ENCODE results near the gene GDF10.

Gene GDF10

DNA sequence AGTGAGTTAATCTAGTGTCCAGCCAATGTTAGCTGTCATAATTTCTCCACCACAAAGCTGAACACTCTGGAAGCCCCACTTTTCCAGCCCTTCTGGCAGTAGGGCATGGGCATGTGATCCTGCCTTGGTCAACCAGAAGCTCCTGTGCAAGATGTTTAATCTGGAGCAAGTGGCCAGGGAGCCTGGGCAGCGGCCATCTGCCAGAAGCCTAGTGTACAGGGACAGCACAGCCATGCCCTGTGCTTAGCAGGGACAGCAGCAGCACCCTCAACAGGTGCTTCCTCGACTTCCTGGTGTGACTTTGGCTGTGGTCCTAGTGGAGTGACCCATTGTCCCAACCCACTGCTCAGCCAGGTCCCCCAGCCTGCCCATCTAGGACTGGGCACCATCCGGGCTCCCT is 58.5 kb downstream of the GDF10 start:
- Histone ChIP-seq H3K9ac (no peak overlapping the region), H4K20me1 (no peaks in the 10 kb centered on the region), H3K4me3 (no peak overlapping the region), H3K27me3 (no peaks in the 10 kb centered on the region), H3K4me1 (peaks cover 8% of the 10 kb centered on the region), H3K9me3 (no peaks in the 10 kb centered on the region), H3K4me2 (no peak overlapping the region), H3K36me3 (no peaks in the 10 kb centered on the region), H3K27ac (no peak overlapping the region)
- TF ChIP-seq Cebpa-rat (IDR thresholded peaks at IDR 0.05) = no peak

DNA sequence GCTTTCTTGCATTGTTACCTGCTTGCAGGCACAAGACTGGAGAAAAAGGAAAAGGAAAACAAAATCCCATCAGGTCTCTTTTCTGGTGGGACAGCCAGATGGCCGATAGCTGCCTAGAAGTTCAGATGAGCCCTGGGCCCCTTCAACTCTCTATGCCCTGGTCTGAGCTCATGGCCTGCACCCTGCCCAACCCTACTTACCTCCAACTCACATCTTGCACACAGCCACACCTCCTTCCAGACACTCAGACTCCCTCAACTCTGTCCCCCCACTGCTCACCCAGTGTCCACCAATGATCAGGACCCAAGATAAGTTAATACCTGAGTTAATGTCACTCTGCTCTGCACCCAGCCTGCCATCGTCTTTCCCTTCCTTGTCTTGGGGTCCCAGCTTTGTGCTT is 59.1 kb downstream of the GDF10 start:
- peaks cover 8% of the 10 kb centered on the region for H3K4me1 ChIP-seq
- no peaks in the 10 kb centered on the region for H3K36me3 ChIP-seq
- H3K4me3 ChIP-seq = no peak overlapping the region
- H3K9ac ChIP-seq = no peak overlapping the region
- no peak overlapping the region for H3K27ac ChIP-seq
- H3K27me3 ChIP-seq = no peaks in the 10 kb centered on the region
- no peak for TF ChIP-seq Cebpa-rat (IDR thresholded peaks at IDR 0.05)
- H4K20me1 ChIP-seq = no peaks in the 10 kb centered on the region
- H3K9me3 ChIP-seq = no peaks in the 10 kb centered on the region
- no peak overlapping the region for H3K4me2 ChIP-seq

DNA sequence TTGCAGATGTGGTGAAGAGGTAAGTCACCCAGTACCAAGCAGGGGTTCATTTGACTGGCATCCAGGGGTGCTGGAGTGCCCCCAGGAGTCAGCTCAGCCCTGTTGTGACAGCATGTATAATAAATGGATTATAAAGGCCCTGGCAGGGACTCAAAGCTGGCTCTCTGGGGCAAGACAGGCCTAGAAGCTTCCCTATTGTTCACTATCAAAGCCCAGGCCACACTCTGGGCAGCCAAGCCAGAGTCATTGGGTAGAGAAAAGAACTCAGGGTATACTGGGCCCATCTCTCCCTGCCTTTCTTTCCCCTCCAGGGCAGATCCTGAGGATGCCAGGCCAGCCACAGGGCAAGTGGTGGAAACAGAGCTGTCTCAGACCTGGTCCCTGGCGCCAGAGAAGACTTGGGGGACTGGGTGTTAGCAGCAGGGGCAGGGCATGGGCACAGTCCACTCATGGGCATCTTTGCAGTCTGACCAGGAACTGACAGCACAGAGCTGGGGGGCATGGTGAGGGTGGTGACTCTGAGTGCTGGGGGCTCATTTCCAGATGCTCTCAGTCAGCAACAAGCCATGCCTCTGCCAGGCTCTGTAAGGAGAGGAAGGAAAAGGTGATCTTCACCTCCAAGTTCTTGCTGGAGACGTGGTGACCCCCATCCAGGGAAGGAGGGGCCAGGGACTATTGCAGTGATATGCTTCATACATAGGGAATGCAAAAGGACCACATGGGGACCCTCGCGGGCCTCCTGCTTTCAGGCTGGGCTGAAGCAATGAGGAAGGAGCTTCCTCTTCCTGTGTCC is 59.8 kb downstream of the GDF10 start:
- Histone ChIP-seq H3K36me3 (no peaks in the 10 kb centered on the region), H3K27ac (no peak overlapping the region), H4K20me1 (no peaks in the 10 kb centered on the region), H3K4me3 (no peak overlapping the region), H3K4me1 (peaks cover 8% of the 10 kb centered on the region), H3K9ac (no peak overlapping the region), H3K4me2 (no peak overlapping the region), H3K27me3 (no peaks in the 10 kb centered on the region), H3K9me3 (no peaks in the 10 kb centered on the region)
- no peak for TF ChIP-seq Cebpa-rat (IDR thresholded peaks at IDR 0.05)

DNA sequence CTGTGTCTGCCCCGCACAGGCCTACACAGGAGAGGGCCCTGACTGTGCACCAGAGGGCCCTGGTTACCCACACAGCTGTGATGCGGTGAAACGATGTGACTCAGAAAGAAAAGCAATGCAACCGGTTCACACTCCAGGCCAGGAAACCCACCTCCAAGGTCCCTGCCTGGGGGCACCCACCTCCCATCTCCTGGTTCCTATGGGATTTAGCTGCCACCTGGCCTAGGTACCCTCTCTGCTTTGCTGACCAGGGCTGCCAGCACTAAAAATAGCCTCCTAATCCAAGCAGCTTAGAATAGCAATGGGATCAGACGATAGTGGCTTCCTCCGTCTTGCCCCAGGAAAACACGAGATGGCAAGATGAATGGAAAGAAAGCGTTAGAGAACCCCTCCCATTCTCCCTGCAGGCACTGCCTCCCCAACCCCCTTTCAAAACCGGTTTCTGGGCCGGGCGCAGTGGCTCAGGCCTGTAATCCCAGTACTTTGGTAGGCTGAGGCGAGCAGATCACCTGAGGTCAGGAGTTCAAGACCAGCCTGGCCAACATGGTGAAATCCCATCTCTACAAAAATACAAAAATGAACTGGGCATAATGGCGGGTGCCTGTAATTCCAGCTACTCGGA is 60.5 kb downstream of the GDF10 start:
- Histone ChIP-seq H3K4me2 (no peak overlapping the region), H3K36me3 (no peaks in the 10 kb centered on the region), H3K27me3 (no peaks in the 10 kb centered on the region), H4K20me1 (no peaks in the 10 kb centered on the region), H3K4me3 (no peak overlapping the region), H3K27ac (no peak overlapping the region), H3K9me3 (no peaks in the 10 kb centered on the region), H3K4me1 (peaks cover 8% of the 10 kb centered on the region), H3K9ac (no peak overlapping the region)
- no peak for TF ChIP-seq Cebpa-rat (IDR thresholded peaks at IDR 0.05)

DNA sequence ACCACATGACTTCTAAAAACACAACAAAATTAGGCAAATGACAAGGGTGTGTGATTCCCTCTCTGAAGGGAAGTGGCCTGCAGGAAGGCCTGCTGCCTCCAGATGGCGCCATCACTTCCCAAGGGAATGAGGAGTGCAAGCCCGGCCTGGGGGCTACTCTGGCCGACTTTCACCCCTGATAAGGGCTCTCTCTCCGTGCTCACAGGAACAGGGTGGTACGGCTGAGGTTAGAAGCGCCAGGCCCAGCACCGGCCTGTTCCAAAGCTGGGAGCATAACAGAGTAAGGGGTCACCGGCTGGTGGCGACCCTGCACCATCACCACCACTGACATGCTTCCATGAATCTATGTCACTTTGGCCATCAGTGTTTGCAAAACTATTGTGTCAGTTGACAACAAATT is 61.3 kb downstream of the GDF10 start:
- TF ChIP-seq Cebpa-rat (IDR thresholded peaks at IDR 0.05) = no peak
- H3K9ac ChIP-seq = no peak overlapping the region
- H3K4me3 ChIP-seq = no peak overlapping the region
- no peak overlapping the region for H3K27ac ChIP-seq
- H3K9me3 ChIP-seq = no peaks in the 10 kb centered on the region
- H3K4me2 ChIP-seq = no peak overlapping the region
- no peaks in the 10 kb centered on the region for H3K36me3 ChIP-seq
- no peaks in the 10 kb centered on the region for H3K27me3 ChIP-seq
- no peaks in the 10 kb centered on the region for H4K20me1 ChIP-seq
- peaks cover 8% of the 10 kb centered on the region for H3K4me1 ChIP-seq

DNA sequence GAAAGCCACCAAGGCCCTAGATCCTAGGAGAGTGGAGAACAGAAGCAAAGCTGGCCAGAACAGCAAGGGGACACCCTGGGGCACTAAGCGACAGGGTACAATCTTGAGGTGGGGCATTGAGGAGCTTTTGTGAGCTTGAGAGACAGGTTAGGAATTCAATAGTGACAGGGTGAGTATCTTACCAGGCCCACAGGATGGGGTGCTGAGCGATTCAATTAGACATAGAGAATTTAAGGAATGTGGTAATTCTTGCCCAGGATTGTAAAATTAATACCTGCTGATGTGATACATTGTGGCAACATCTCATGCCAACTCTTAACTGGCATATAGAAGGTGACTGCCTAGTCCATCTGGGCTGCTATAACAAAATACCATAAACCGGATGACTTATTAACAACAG is 62.2 kb downstream of the GDF10 start:
- Histone ChIP-seq H3K4me2 (no peak overlapping the region), H3K27ac (no peak overlapping the region), H3K9me3 (no peaks in the 10 kb centered on the region)

More for the DNA sequence above, 62.2 kb downstream of the GDF10 start:
- Histone ChIP-seq H3K4me3 (no peak overlapping the region), H3K27me3 (no peaks in the 10 kb centered on the region), H3K9ac (no peak overlapping the region), H3K36me3 (no peaks in the 10 kb centered on the region), H3K4me1 (peaks cover 8% of the 10 kb centered on the region), H4K20me1 (no peaks in the 10 kb centered on the region)
- no peak for TF ChIP-seq Cebpa-rat (IDR thresholded peaks at IDR 0.05)
